Endothelial cell (in vitro differentiated cells): Measurements from ENCODE around the gene DDX10. TPM values are rescaled to one million over a fixed set of nuclear protein-coding genes. Genes with fewer than 3 reads are reported as not detected.

Source experiments
- DNase-seq: peaks from one replicate; pipeline ENCODE4 v3.0.0; 2021; ENCODE audit warnings: low spot score
- H3K27ac Mint-ChIP-seq: one replicate; pipeline ENCODE4 v1.8.0; 2021; ENCODE audit warnings: mixed read lengths, inconsistent platforms; ENCODE audit not compliant: unreplicated experiment
- H3K27me3 Mint-ChIP-seq: one replicate; pipeline ENCODE4 v1.8.0; 2021; ENCODE audit warnings: mild to moderate bottlenecking, moderate library complexity, mixed read lengths, inconsistent platforms; ENCODE audit not compliant: unreplicated experiment
- H3K36me3 Mint-ChIP-seq: one replicate; pipeline ENCODE4 v1.8.0; 2021; ENCODE audit warnings: mild to moderate bottlenecking, low read depth, mixed read lengths, inconsistent platforms; ENCODE audit not compliant: unreplicated experiment
- H3K4me1 Mint-ChIP-seq: one replicate; pipeline ENCODE4 v1.8.0; 2021; ENCODE audit warnings: mild to moderate bottlenecking, mixed read lengths, inconsistent platforms; ENCODE audit not compliant: unreplicated experiment
- H3K4me3 Mint-ChIP-seq: one replicate; pipeline ENCODE4 v1.8.0; 2021; ENCODE audit warnings: mild to moderate bottlenecking, mixed read lengths, inconsistent platforms; ENCODE audit not compliant: unreplicated experiment
- H3K9me3 Mint-ChIP-seq: one replicate; pipeline ENCODE4 v1.8.0; 2021; ENCODE audit warnings: mixed read lengths, inconsistent platforms; ENCODE audit not compliant: unreplicated experiment
- CTCF ChIP-seq: fragments of 200-600 bp; sonication (generic); IDR thresholded peaks from one replicate; pipeline ENCODE4 v1.5.0; 2021; ENCODE audit warnings: antibody characterized with exemption; ENCODE audit not compliant: unreplicated experiment
- total RNA-seq: library from RNA; stranded (reverse); fragmentation: NEBNext Ultra II Directional; extraction: Animal tissue kit (Norgen Biotek cat#: 25700); gene quantifications from one replicate; pipeline ENCODE4 v1.2.1, GENCODE V29; 2021; ENCODE audit not compliant: unreplicated experiment

The DDX10 gene
- total RNA-seq, 1 donor from 2014 or later: 20.9 TPM

- no peak for DNase-seq
- H3K4me3 Mint-ChIP-seq: no peak overlapping the region
- H3K4me1 Mint-ChIP-seq: peaks cover 3% of the 10 kb centered on the region
These were observed 302.1 kb downstream of the DDX10 start for GRCh38 chr11:108966978-108967377.

GRCh38 chr11:108967571-108967970 lies 302.7 kb downstream of the DDX10 start:
- DNase-seq: no peak
- Mint-ChIP-seq H3K36me3 (no peaks in the 10 kb centered on the region), H3K4me3 (no peak overlapping the region), H3K27me3 (peaks cover 8% of the 10 kb centered on the region), H3K4me1 (peaks cover 3% of the 10 kb centered on the region), H3K27ac (no peak overlapping the region), H3K9me3 (no peaks in the 10 kb centered on the region)
- TF ChIP-seq CTCF: no peak

More at GRCh38 chr11:108966978-108967377, 302.1 kb downstream of the DDX10 start:
- TF ChIP-seq CTCF: no peak
- Mint-ChIP-seq H3K9me3 (no peaks in the 10 kb centered on the region), H3K36me3 (no peaks in the 10 kb centered on the region), H3K27ac (no peak overlapping the region), H3K27me3 (peaks cover 8% of the 10 kb centered on the region)

- peaks cover 9% of the 10 kb centered on the region for H3K27me3 Mint-ChIP-seq
- H3K9me3 Mint-ChIP-seq: no peaks in the 10 kb centered on the region
- H3K27ac Mint-ChIP-seq: no peak overlapping the region
- H3K4me1 Mint-ChIP-seq: peaks cover 3% of the 10 kb centered on the region
- no peak for DNase-seq
- no peak for TF ChIP-seq CTCF
- no peaks in the 10 kb centered on the region for H3K36me3 Mint-ChIP-seq
- no peak overlapping the region for H3K4me3 Mint-ChIP-seq
These were observed 305.5 kb downstream of the DDX10 start for GRCh38 chr11:108970221-108970991.

DNA sequence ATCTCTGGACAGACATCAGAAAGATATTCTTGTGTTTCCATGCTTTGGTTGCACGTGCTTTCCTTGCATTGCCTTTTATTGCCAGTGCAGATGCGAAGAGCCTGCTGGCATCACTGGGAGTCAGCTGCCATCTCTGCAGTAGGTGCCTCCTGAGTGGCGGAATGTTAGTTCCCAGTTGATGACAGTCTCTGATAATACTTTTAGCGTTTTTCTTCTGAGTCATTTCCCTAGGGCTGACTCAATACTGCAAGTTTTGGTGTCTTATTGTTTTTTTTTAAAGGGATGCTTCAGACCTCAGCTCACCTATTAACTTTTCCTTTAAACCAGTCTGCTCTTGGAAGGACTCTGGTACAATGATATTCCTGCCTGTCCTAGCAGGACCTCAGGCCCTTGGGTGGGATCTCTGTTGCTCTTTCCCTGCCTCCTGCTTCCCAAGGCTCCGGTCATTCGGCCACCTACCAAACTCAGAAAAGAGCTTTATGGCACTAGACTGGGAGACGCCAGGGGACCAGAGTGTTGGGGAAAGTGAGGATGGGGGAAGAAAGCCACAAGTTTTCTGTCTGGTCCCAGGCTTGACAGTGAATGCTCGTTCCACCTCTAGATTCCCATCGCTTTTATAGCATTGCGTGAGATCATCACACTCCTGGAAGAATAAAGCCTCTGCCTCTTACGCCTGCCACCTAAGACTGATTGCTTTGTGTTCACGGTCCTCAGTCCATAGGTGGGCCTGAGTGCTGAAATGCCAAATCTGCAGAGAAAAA lies 308.7 kb downstream of the DDX10 start:
- Mint-ChIP-seq H3K4me3 (no peak overlapping the region), H3K9me3 (no peaks in the 10 kb centered on the region), H3K27me3 (peaks cover 2% of the 10 kb centered on the region), H3K36me3 (no peaks in the 10 kb centered on the region), H3K27ac (no peak overlapping the region), H3K4me1 (no peaks in the 10 kb centered on the region)
- TF ChIP-seq CTCF: no peak
- no peak for DNase-seq

GRCh38 chr11:108975026-108975425 lies 310.2 kb downstream of the DDX10 start:
- DNase-seq: no peak
- Mint-ChIP-seq H3K36me3 (no peaks in the 10 kb centered on the region), H3K27me3 (peaks cover 3% of the 10 kb centered on the region), H3K27ac (no peak overlapping the region), H3K4me3 (no peak overlapping the region), H3K4me1 (no peaks in the 10 kb centered on the region), H3K9me3 (no peaks in the 10 kb centered on the region)
- no peak for TF ChIP-seq CTCF
